Hematopoietic multipotent progenitor cell treated with erythropoietin and hydrocortisone succinate and interleukin-3 and kit ligand, for 17 days (in vitro differentiated cells): ENCODE data around the gene NAV2.

Experiments
- DNase-seq: peaks from one replicate; pipeline ENCODE4 v3.0.0-alpha.2; 2015; ENCODE audit warnings: low spot score

Gene NAV2

DNA sequence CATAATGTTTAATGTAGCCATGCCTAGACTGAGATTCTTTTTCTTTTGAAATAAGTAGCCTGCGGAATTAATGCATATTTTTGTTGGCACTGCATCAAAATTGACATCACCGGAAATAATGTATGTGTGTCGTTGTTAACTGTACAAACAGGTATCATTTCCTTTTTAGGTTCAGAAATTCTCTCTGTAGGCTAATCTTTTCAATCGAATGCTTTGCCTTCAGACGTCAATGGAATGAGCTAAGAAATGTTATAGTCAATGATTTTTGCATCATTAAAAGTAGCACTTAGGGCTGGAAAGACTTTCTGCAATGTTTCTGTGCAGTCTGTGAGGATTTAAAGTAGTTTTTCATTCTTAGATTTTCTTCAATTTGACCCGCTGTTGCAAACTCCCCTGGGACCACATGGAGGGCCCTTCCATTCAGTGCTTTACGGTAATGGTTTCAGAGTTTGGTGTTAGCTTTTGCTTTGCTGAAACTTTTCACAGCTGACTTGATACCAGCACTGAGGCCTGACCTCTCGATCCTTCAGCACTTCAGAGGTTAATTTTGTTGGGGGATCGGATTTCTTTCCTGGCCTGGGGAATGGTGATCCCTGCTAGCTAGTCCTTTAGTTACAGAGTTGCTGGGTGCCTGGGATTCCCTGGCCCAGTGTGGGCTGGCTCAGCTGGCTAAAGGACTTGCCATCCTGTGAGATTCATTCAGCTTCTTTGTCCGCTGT lies 309.9 kb downstream of the NAV2 start:
- no peak for DNase-seq

GRCh38 chr11:20023082-20023426 lies 310.4 kb downstream of the NAV2 start:
- no peak for DNase-seq

- no peak for DNase-seq
These were observed 311.7 kb downstream of the NAV2 start for GRCh38 chr11:20024172-20024935.

GRCh38 chr11:20025332-20025840 lies 312.7 kb downstream of the NAV2 start:
- DNase-seq: no peak

DNA sequence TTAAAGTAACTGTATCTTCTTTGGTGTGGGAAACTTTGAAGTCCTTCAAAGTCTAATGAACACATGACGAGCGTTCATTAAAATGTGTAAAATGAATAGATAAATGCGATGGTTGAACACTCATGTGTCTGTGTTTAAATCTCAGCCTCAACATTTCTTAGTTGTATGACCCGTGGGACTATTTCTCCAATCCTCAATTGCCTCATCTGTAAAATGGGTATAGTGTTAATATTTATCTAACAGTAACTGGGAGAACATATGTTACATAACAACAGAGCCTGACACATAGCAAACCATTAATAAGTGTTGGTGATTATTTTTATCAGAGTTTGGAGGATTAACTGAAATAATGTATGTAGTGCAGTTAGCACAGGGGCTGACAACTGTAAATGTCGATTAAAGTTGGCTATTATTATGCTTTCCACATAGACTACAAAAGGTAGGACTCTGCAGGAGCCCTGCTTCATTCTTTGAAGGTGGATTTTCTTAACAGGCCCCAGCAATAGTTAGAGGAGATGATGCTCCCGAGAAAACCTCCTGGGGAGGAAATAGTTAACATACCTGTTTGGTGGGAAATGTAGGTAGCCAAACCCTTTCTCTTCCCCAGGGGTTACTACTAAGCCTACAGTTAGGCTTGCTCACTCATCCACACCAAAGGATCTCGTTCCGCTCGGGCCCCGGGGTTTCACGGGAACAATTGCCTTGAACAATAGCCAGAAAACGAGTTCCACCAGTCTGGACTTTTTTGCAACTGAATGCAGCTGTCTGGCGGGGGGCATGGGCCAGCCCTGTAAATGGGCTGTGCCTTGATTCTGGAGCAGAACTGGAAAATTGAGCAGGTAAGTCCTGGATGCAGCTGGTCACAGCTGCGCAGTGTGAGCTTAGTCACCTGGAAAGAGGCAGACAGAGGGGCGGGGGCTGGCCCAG lies 314.3 kb downstream of the NAV2 start:
- no peak for DNase-seq

DNA sequence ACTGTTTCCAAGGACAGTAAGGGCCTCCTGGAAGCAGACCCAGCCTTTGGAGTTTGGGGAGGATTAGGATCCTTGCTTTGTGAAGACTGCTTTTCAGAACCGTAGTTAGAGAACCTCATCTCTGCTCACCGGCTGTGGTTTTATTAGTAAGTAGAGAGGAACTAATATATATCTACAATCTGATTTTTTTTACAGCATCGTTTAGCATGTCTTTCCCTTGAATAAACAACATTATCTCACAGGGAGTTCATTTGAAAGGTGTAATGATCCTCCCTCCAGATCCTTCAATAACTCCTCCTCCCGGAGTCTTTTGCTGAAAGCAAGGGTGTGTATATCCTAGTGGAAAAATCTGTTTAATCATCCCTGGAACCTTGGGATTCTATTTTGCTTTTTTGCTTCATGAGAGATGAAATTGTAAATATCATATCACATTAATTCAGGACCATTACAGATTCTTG lies 314.9 kb downstream of the NAV2 start:
- no peak for DNase-seq

- DNase-seq: no peak
These were observed 316.6 kb downstream of the NAV2 start for GRCh38 chr11:20029193-20029592.

GRCh38 chr11:20030472-20030871 lies 317.8 kb downstream of the NAV2 start:
- DNase-seq: no peak

- no peak for DNase-seq
These were observed 318.7 kb downstream of the NAV2 start for GRCh38 chr11:20031155-20032001.

DNA sequence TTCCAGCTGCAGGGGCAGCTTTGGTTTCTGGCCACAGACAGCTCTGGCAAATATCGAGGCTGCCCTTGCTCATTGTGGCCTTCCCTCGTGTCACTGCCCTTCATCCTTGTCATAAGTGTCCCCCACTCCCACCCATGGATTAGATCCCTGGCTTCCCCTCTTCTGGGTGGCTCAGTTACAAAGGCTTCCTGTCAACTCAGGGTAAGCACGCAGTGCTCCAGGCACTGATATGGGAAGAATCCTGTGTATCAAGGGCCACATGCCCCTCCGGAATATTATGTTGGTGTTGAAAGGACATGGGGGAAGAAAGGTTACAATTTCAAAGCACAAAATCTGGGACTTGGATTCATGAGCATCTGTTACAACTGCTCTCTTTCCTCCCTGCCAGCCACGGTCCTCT lies 319.5 kb downstream of the NAV2 start:
- DNase-seq: no peak

DNA sequence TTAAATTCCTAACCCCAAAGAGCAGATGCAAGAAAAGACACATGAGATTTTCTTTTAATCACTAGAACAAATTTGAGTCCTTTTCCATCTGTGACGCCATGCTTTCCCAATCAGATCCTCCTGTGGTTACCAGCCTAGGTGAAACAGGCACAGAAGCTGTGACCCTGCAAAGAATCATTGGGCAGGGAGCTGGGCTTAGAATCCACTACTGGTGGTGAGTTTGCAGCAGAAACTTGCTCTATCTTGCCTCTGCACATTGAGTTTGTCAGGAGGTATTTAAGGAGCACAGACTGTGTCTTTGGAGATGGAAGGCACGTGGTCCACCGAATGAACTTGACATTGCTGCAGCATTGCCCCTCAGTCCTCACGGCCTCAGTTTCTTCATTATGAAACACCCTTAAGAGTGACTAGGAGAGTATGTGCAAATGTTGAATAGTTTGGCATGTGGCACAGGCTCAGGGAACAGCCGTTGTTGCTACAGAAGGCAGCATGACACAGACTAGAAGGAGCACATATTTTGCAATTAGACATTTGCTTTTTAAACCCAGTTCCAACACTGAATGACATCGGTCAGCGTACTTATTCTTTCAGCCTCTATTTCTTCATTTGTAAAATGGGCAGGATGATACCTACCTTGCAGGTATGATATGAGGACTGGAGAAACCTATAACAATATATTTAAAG lies 320.1 kb downstream of the NAV2 start:
- DNase-seq: no peak

GRCh38 chr11:20033806-20034205 lies 321.2 kb downstream of the NAV2 start:
- DNase-seq: no peak

DNA sequence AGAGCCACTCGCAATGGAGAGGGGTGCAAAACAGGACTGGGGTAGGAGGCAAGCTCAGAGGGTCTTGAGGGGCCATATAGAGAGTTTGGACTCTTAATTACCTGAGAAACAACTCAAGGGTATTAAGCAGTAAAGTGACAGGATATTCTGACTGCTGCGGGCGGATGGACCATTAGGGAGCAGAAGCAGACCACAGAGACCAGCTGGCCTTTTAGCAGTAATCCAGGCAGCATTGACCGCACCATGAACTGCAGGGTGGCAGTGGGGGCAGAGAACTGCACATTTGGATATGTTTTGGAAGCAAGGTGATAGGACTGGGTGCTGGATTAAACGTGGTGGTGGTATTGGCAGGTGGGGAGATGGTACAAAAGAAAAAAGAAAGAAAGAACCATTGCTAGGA lies 322.3 kb downstream of the NAV2 start:
- no peak for DNase-seq

GRCh38 chr11:20035375-20035700 lies 322.7 kb downstream of the NAV2 start:
- no peak for DNase-seq

- DNase-seq: no peak
These were observed 323.3 kb downstream of the NAV2 start for GRCh38 chr11:20035701-20036601.

DNA sequence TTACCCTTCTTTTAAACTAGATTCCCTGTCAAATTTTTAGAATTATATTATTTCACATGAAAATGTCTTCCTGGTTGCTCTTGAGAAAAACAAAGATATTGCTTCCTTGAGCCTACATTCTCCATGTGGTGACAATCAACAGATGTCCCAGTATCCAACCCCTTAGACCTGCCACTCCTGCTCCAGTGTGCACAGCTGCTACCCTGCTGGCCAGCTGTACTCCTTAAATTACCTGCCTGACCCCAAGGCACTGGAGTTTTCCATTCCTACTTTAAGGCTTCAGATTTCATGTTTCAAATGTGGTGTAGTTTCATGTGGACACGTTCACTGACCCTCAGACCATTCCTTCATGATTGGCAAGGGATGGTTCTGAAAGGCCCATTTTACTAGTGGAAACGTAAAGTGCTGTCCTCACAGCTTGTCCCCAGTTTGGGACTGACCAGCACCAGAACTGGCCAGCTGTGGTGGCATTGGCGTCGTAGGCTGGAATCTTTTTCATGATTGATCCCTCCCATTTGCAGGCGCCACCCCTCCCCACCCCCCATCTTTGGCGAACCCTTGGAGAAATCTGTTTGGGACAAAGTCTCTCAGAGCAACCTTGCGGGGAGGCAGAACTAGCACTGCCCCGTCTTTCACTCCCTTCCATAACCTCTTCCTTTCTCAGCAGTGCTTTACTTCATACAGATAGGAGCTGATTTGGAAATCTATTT lies 324.1 kb downstream of the NAV2 start:
- DNase-seq: no peak

DNA sequence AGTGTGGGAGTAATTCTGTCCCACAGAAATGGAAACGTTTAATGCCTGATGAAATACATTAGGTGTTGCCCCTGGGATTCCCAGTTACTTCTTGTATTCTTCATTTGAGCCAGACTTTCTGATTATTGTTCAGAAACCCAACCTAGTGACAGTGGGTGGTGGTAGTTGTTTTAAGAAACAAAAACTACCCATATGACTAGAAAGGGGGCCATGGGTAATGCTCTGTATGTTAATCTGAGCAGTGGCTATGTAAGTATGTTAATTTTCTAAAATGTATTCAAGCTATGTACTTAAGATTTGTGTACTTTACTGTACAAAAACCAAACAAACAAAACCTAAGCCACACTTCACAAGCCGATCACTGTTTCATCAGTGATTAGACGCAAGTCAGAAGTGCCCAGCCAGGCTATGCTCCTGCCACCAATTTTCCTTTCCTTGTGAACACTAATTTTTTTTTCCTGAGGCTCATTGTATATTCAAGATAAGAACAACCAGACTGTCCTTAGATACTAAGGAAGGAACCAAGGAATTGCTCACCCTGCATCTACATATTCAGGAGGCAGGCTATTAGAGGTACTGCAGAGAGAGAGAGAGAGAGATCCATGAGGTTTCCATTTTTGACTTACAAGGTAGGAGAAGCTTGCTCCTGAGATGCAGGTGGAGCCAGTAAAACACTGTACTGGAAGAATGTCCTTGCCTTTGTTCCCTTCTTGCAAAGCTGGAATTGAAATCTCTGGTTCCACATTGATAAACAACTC lies 324.9 kb downstream of the NAV2 start:
- DNase-seq: no peak

GRCh38 chr11:20038412-20038811 lies 325.8 kb downstream of the NAV2 start:
- no peak for DNase-seq

GRCh38 chr11:20038972-20039371 lies 326.3 kb downstream of the NAV2 start:
- DNase-seq: no peak
